Measurements from ENCODE around the gene TSEN54. TPM values are rescaled to one million over a fixed set of nuclear protein-coding genes. Genes with fewer than 3 reads are reported as not detected.

Gene TSEN54
- total RNA-seq, 4 donors from 2014 or later: 9.4 to 33.3 (median 14.9) TPM

- DNase-seq (ENCODE audit: low spot score): no peak
- no peak for ATAC-seq (ENCODE audit: low FRiP score)
- TF ChIP-seq CTCF (IDR thresholded peaks at IDR 0.05): no peak
Measured at GRCh38 chr17:75508931-75509361, 7.4 kb upstream of the TSEN54 start.

- no peak for DNase-seq (ENCODE audit: low spot score)
- no peak for TF ChIP-seq CTCF (IDR thresholded peaks at IDR 0.05)
- no peak for ATAC-seq (ENCODE audit: low FRiP score)
Measured at GRCh38 chr17:75509528-75510258, 6.6 kb upstream of the TSEN54 start.

- DNase-seq (ENCODE audit: low spot score) (no peak), ATAC-seq (ENCODE audit: low FRiP score) (no peak)
- TF ChIP-seq CTCF (IDR thresholded peaks at IDR 0.05): no peak
Measured at GRCh38 chr17:75511270-75511609, 5.1 kb upstream of the TSEN54 start.

GRCh38 chr17:75511610-75512575, 4.4 kb upstream of the TSEN54 start:
- DNase-seq (ENCODE audit: low spot score) (no peak), ATAC-seq (ENCODE audit: low FRiP score) (no peak)
- no peak for TF ChIP-seq CTCF (IDR thresholded peaks at IDR 0.05)

- no peak for ATAC-seq (ENCODE audit: low FRiP score)
- TF ChIP-seq CTCF (IDR thresholded peaks at IDR 0.05): no peak
- DNase-seq (ENCODE audit: low spot score): no peak
Measured at GRCh38 chr17:75512926-75513640, 3.2 kb upstream of the TSEN54 start.

GRCh38 chr17:75513641-75514000, 2.7 kb upstream of the TSEN54 start:
- no peak for ATAC-seq (ENCODE audit: low FRiP score)
- no peak for TF ChIP-seq CTCF (IDR thresholded peaks at IDR 0.05)
- no peak for DNase-seq (ENCODE audit: low spot score)
